Stomach (tissue), 4 donors: ENCODE measurements around the gene PLD5.

ENCODE experiments used
- CTCF ChIP-seq, 7 experiments: fragments of 450-650 bp in 4 of 7; fragments of 200-600 bp in 3 of 7; sonication (generic) in 3 of 7; IDR thresholded peaks; one replicate each; pipeline ENCODE4 v1.5.1; 2016 to 2019; ENCODE audit warnings: antibody characterized with exemption in 7 of 7, control low read depth in 2 of 7, mild to moderate bottlenecking in 1 of 7
- EP300 ChIP-seq: sonication (generic); formaldehyde crosslinking; IDR thresholded peaks from one replicate; pipeline ENCODE4 v1.6.1; 2017; ENCODE audit warnings: antibody characterized with exemption
- POLR2A ChIP-seq, 4 donors: fragments of 450-650 bp; IDR thresholded peaks; one replicate each; pipeline ENCODE4 v1.6.1; 2016; ENCODE audit warnings: antibody characterized with exemption in 4 of 4, control low read depth in 2 of 4, mild to moderate bottlenecking in 1 of 4, moderate library complexity in 1 of 4

GRCh38 chr1:242568666-242569065 lies 44.2 kb upstream of the PLD5 start:
- no peak for TF ChIP-seq EP300
- TF ChIP-seq CTCF (IDR thresholded peaks at IDR 0.05), result no peak
- no peak for TF ChIP-seq POLR2A (IDR thresholded peaks at IDR 0.05)
